GM23338 (cell line): Measurements from ENCODE around the gene GRIK1. TPM values are rescaled to one million over a fixed set of nuclear protein-coding genes. Genes with fewer than 3 reads are reported as not detected.

Experiments used
- ATAC-seq: fragments of 200-7000 bp; cut with Tn5 transposase; 3 replicates; pipeline ENCODE4 v1.9.1; 2020
- DNase-seq: peaks from one replicate; pipeline ENCODE4 v3.0.0-alpha.2; 2015; ENCODE audit warnings: low spot score
- H2AFZ ChIP-seq: fragments of 200-600 bp; sonication (generic); 2 replicates; pipeline ENCODE4 v1.8.0; 2016; ENCODE audit warnings: antibody characterized with exemption, mild to moderate bottlenecking, moderate library complexity
- H3F3A ChIP-seq: fragments of 200-600 bp; sonication (generic); replicated peaks from 2 replicates; pipeline ENCODE4 v1.8.0; 2017; ENCODE audit warnings: antibody characterized with exemption, mixed run types, low read depth
- H3K27ac ChIP-seq: fragments of 200-600 bp; sonication (generic); 2 replicates; pipeline ENCODE4 v1.6.1; 2016; ENCODE audit warnings: low read depth
- H3K27me3 ChIP-seq: fragments of 200-600 bp; sonication (generic); 2 replicates; pipeline ENCODE4 v1.8.0; 2016; ENCODE audit warnings: mild to moderate bottlenecking, mixed run types, moderate library complexity; ENCODE audit not compliant: insufficient read depth
- H3K36me3 ChIP-seq: fragments of 200-600 bp; sonication (generic); 2 replicates; pipeline ENCODE4 v1.8.0; 2016; ENCODE audit warnings: mild to moderate bottlenecking; ENCODE audit not compliant: insufficient read depth
- H3K4me1 ChIP-seq: fragments of 200-600 bp; sonication (generic); 2 replicates; pipeline ENCODE4 v1.8.0; 2016; ENCODE audit warnings: mild to moderate bottlenecking, moderate library complexity; ENCODE audit not compliant: insufficient read depth
- H3K4me2 ChIP-seq: fragments of 200-600 bp; sonication (generic); 2 replicates; pipeline ENCODE4 v1.7.1; 2017; ENCODE audit warnings: mixed run types
- H3K4me3 ChIP-seq: fragments of 200-600 bp; sonication (generic); 2 replicates; pipeline ENCODE4 v1.6.1; 2016; ENCODE audit warnings: mixed run types
- H3K79me2 ChIP-seq: fragments of 200-600 bp; sonication (generic); replicated peaks from 2 replicates; pipeline ENCODE4 v1.8.0; 2017; ENCODE audit warnings: mild to moderate bottlenecking; ENCODE audit not compliant: insufficient read depth
- H3K9me2 ChIP-seq: fragments of 200-600 bp; sonication (generic); 2 replicates; pipeline ENCODE4 v1.8.0; 2017; ENCODE audit not compliant: insufficient read depth
- H4K20me1 ChIP-seq: fragments of 200-600 bp; sonication (generic); replicated peaks from 2 replicates; pipeline ENCODE4 v1.8.0; 2017; ENCODE audit warnings: mild to moderate bottlenecking; ENCODE audit not compliant: insufficient read depth
- H3K27ac Mint-ChIP-seq: 2 replicates; pipeline ENCODE4 v1.8.0; 2020; ENCODE audit warnings: inconsistent platforms, mild to moderate bottlenecking, moderate library complexity, mixed read lengths
- H3K27me3 Mint-ChIP-seq: 3 replicates; pipeline ENCODE4 v1.8.0; 2022; ENCODE audit warnings: low read depth, mild to moderate bottlenecking, moderate library complexity, mixed read lengths, inconsistent platforms; ENCODE audit not compliant: insufficient read depth, poor library complexity
- H3K36me3 Mint-ChIP-seq: 3 replicates; pipeline ENCODE4 v1.8.0; 2021; ENCODE audit warnings: low read depth, mild to moderate bottlenecking, inconsistent platforms, moderate library complexity, mixed read lengths
- H3K4me1 Mint-ChIP-seq: 3 replicates; pipeline ENCODE4 v1.8.0; 2020; ENCODE audit warnings: mild to moderate bottlenecking, inconsistent platforms, mixed read lengths
- H3K4me3 Mint-ChIP-seq: 3 replicates; pipeline ENCODE4 v1.8.0; 2021; ENCODE audit warnings: moderate library complexity, mild to moderate bottlenecking, inconsistent platforms, mixed read lengths
- H3K9me3 Mint-ChIP-seq: 3 replicates; pipeline ENCODE4 v1.8.0; 2020; ENCODE audit warnings: moderate library complexity, mild to moderate bottlenecking, inconsistent platforms, mixed read lengths
- CREB1 ChIP-seq: fragments of 250-450 bp; sonication (Bioruptor Pico); IDR thresholded peaks from 2 replicates; pipeline ENCODE4 v1.5.0; 2020; ENCODE audit warnings: low read depth, mild to moderate bottlenecking, moderate library complexity
- CTCF ChIP-seq, 2 experiments: fragments of 200-600 bp in 1 of 2; sonication (generic) in 1 of 2; conservative IDR thresholded peaks; 2 replicates each; pipeline versions ENCODE4 v1.5.1 to v1.6.1; 2016 to 2017; ENCODE audit warnings: antibody characterized with exemption in 2 of 2, low read depth in 2 of 2, mild to moderate bottlenecking in 2 of 2, moderate library complexity in 1 of 2
- EZH2 ChIP-seq: fragments of 200-600 bp; sonication (generic); IDR thresholded peaks from one replicate; pipeline ENCODE4 v1.8.0; 2017; ENCODE audit warnings: antibody characterized with exemption, mild to moderate bottlenecking, low read depth; ENCODE audit not compliant: unreplicated experiment
- EZH2phosphoT487 ChIP-seq: fragments of 200-600 bp; sonication (generic); IDR thresholded peaks from one replicate; pipeline ENCODE4 v1.8.1; 2018; ENCODE audit warnings: antibody characterized with exemption; ENCODE audit not compliant: unreplicated experiment
- NANOG ChIP-seq: IDR thresholded peaks from 2 replicates; pipeline ENCODE4 v1.6.1; 2016; ENCODE audit warnings: antibody characterized with exemption, borderline replicate concordance
- POLR2AphosphoS5 ChIP-seq: IDR thresholded peaks from 2 replicates; pipeline ENCODE4 v1.6.1; 2016; ENCODE audit warnings: antibody characterized with exemption, low read depth
- ZNF331 ChIP-seq: fragments of 250-450 bp; sonication (Bioruptor Pico); IDR thresholded peaks from 2 replicates; pipeline ENCODE4 v1.5.0; 2020; ENCODE audit warnings: low read depth, mild to moderate bottlenecking, moderate library complexity
- polyA plus RNA-seq: library from polyadenylated mRNA; unstranded; fragments of >200 nt; fragmentation: Nextera tagmentation; extraction: Ambion mirVana; gene quantifications from 2 replicates; pipeline ENCODE4 v1.2.1, GENCODE V29; 2016
- total RNA-seq: library from RNA; depleted of rRNA; stranded (reverse); fragments of >200 nt; shearing (Covaris generic); gene quantifications from 2 replicates; pipeline ENCODE4 v1.2.3, GENCODE V29; 2014
- TF ChIP-seq, protein P1 (sequence below): fragments of 250-450 bp; sonication (Bioruptor Pico); IDR thresholded peaks from 2 replicates; pipeline ENCODE4 v1.5.0; 2020; ENCODE audit warnings: mild to moderate bottlenecking, moderate library complexity

The GRIK1 gene
- total and polyA plus RNA-seq, 2 experiments from 2014 or later: 0.18 to 0.42 TPM

- TF ChIP-seq, protein P1, sequence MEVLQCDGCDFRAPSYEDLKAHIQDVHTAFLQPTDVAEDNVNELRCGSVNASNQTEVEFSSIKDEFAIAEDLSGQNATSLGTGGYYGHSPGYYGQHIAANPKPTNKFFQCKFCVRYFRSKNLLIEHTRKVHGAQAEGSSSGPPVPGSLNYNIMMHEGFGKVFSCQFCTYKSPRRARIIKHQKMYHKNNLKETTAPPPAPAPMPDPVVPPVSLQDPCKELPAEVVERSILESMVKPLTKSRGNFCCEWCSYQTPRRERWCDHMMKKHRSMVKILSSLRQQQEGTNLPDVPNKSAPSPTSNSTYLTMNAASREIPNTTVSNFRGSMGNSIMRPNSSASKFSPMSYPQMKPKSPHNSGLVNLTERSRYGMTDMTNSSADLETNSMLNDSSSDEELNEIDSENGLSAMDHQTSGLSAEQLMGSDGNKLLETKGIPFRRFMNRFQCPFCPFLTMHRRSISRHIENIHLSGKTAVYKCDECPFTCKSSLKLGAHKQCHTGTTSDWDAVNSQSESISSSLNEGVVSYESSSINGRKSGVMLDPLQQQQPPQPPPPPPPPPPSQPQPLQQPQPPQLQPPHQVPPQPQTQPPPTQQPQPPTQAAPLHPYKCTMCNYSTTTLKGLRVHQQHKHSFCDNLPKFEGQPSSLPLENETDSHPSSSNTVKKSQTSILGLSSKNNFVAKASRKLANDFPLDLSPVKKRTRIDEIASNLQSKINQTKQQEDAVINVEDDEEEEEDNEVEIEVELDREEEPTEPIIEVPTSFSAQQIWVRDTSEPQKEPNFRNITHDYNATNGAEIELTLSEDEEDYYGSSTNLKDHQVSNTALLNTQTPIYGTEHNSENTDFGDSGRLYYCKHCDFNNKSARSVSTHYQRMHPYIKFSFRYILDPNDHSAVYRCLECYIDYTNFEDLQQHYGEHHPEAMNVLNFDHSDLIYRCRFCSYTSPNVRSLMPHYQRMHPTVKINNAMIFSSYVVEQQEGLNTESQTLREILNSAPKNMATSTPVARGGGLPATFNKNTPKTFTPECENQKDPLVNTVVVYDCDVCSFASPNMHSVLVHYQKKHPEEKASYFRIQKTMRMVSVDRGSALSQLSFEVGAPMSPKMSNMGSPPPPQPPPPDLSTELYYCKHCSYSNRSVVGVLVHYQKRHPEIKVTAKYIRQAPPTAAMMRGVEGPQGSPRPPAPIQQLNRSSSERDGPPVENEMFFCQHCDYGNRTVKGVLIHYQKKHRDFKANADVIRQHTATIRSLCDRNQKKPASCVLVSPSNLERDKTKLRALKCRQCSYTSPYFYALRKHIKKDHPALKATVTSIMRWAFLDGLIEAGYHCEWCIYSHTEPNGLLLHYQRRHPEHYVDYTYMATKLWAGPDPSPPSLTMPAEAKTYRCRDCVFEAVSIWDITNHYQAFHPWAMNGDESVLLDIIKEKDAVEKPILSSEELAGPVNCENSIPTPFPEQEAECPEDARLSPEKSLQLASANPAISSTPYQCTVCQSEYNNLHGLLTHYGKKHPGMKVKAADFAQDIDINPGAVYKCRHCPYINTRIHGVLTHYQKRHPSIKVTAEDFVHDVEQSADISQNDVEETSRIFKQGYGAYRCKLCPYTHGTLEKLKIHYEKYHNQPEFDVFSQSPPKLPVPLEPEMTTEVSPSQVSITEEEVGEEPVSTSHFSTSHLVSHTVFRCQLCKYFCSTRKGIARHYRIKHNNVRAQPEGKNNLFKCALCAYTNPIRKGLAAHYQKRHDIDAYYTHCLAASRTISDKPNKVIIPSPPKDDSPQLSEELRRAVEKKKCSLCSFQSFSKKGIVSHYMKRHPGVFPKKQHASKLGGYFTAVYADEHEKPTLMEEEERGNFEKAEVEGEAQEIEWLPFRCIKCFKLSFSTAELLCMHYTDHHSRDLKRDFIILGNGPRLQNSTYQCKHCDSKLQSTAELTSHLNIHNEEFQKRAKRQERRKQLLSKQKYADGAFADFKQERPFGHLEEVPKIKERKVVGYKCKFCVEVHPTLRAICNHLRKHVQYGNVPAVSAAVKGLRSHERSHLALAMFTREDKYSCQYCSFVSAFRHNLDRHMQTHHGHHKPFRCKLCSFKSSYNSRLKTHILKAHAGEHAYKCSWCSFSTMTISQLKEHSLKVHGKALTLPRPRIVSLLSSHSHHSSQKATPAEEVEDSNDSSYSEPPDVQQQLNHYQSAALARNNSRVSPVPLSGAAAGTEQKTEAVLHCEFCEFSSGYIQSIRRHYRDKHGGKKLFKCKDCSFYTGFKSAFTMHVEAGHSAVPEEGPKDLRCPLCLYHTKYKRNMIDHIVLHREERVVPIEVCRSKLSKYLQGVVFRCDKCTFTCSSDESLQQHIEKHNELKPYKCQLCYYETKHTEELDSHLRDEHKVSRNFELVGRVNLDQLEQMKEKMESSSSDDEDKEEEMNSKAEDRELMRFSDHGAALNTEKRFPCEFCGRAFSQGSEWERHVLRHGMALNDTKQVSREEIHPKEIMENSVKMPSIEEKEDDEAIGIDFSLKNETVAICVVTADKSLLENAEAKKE (CRISPR knock-in tag): no peak
- TF ChIP-seq EZH2phosphoT487 (no peak), POLR2AphosphoS5 (no peak), ZNF331 (CRISPR knock-in tag) (no peak), CTCF (conservative IDR thresholded peaks at IDR 0.05; ENCODE audit: low read depth in 2 of 2) (no peak), EZH2 (no peak), NANOG (no peak)
Measured at GRCh38 chr21:29675451-29675850, 264.3 kb downstream of the GRIK1 start (continued).

GRCh38 chr21:29674343-29674742 lies 265.5 kb downstream of the GRIK1 start:
- Mint-ChIP-seq H3K36me3 (no peaks in the 10 kb centered on the region), H3K27ac (no peak overlapping the region), H3K4me3 (no peak overlapping the region), H3K4me1 (peaks cover 37% of the 10 kb centered on the region), H3K27me3 (no peaks in the 10 kb centered on the region), H3K9me3 (no peaks in the 10 kb centered on the region)
- H3K27ac ChIP-seq: no peak overlapping the region
- no peaks in the 10 kb centered on the region for H3K27me3 ChIP-seq
- H2AFZ ChIP-seq: no peak overlapping the region
- H3K36me3 ChIP-seq: no peaks in the 10 kb centered on the region
- H3K9me2 ChIP-seq: no peaks in the 10 kb centered on the region
- peaks cover 34% of the 10 kb centered on the region for H3K4me1 ChIP-seq
- H3K4me3 ChIP-seq: no peak overlapping the region
- DNase-seq (no peak), ATAC-seq (no peak)
- no peaks in the 10 kb centered on the region for H4K20me1 ChIP-seq
- H3K4me2 ChIP-seq: no peak overlapping the region
- no peaks in the 10 kb centered on the region for H3F3A ChIP-seq
- H3K79me2 ChIP-seq: no peaks in the 10 kb centered on the region
- TF ChIP-seq, protein P1 (CRISPR knock-in tag): no peak
- TF ChIP-seq CREB1 (CRISPR knock-in tag): no peak
